H9 (cell line): ENCODE measurements around the gene USB1. TPM values are rescaled to one million over a fixed set of nuclear protein-coding genes. Genes with fewer than 3 reads are reported as not detected.
A peak's percentile ranks its signal among the peaks of the same experiment; 100 is the strongest.

ENCODE experiments used
- DNase-seq: peaks from one replicate; pipeline ENCODE4 v3.0.0-alpha.2; 2017
- H2AFZ ChIP-seq: one replicate; pipeline ENCODE4 v1.6.1; 2013; ENCODE audit warnings: mild to moderate bottlenecking, low read length, control low read depth, moderate library complexity
- H2AK5ac ChIP-seq: 2 replicates; pipeline ENCODE4 v1.6.1; 2013; ENCODE audit warnings: low read length, control low read depth, mixed read lengths; ENCODE audit not compliant: insufficient read length
- H2BK120ac ChIP-seq: one replicate; pipeline ENCODE4 v1.6.1; 2013; ENCODE audit warnings: low read depth, mild to moderate bottlenecking, low read length, control low read depth, inconsistent platforms; ENCODE audit not compliant: poor library complexity, severe bottlenecking
- H2BK12ac ChIP-seq: 2 replicates; pipeline ENCODE4 v1.6.1; 2013; ENCODE audit warnings: low read length, control low read depth, mixed read lengths, low read depth; ENCODE audit not compliant: insufficient read length
- H2BK15ac ChIP-seq: 2 replicates; pipeline ENCODE4 v1.6.1; 2013; ENCODE audit warnings: low read depth, low read length, control low read depth
- H2BK20ac ChIP-seq: one replicate; pipeline ENCODE4 v1.6.1; 2013; ENCODE audit warnings: low read depth, mild to moderate bottlenecking, low read length, control low read depth, inconsistent platforms; ENCODE audit not compliant: poor library complexity, severe bottlenecking
- H2BK5ac ChIP-seq: 2 replicates; pipeline ENCODE4 v1.6.1; 2013; ENCODE audit warnings: low read length, control low read depth, mixed read lengths; ENCODE audit not compliant: insufficient read length
- H3K14ac ChIP-seq: 2 replicates; pipeline ENCODE4 v1.6.1; 2013; ENCODE audit warnings: low read length, control low read depth; ENCODE audit not compliant: insufficient read depth
- H3K18ac ChIP-seq: 2 replicates; pipeline ENCODE4 v1.6.1; 2013; ENCODE audit warnings: low read depth, mild to moderate bottlenecking, mixed read lengths, low read length, control low read depth; ENCODE audit not compliant: insufficient read length
- H3K23ac ChIP-seq: 2 replicates; pipeline ENCODE4 v1.6.1; 2013; ENCODE audit warnings: low read length, control low read depth, mixed read lengths, low read depth; ENCODE audit not compliant: insufficient read length
- H3K23me2 ChIP-seq: 2 replicates; pipeline ENCODE4 v1.6.1; 2013; ENCODE audit warnings: low read depth, mild to moderate bottlenecking, mixed read lengths, low read length, control low read depth; ENCODE audit not compliant: insufficient read length, poor library complexity, severe bottlenecking
- H3K27ac ChIP-seq: 2 replicates; pipeline ENCODE4 v1.5.1; 2013; ENCODE audit warnings: low read length, control low read depth, mixed read lengths, low read depth; ENCODE audit not compliant: insufficient read length
- H3K27me3 ChIP-seq: 2 replicates; pipeline ENCODE4 v1.6.1; 2013; ENCODE audit warnings: low read length, control low read depth, inconsistent platforms; ENCODE audit not compliant: insufficient read depth
- H3K4ac ChIP-seq: 2 replicates; pipeline ENCODE4 v1.6.1; 2013; ENCODE audit warnings: low read depth, mild to moderate bottlenecking, control low read depth, inconsistent platforms, low read length, moderate library complexity
- H3K4me1 ChIP-seq: 2 replicates; pipeline ENCODE4 v1.6.1; 2013; ENCODE audit warnings: low read length, control low read depth, inconsistent platforms; ENCODE audit not compliant: insufficient read depth
- H3K4me2 ChIP-seq: 2 replicates; pipeline ENCODE4 v1.6.1; 2013; ENCODE audit warnings: low read length, control low read depth, mixed read lengths; ENCODE audit not compliant: insufficient read length, insufficient read depth
- H3K56ac ChIP-seq: 2 replicates; pipeline ENCODE4 v1.6.1; 2013; ENCODE audit warnings: low read depth, mild to moderate bottlenecking, mixed read lengths, low read length, control low read depth; ENCODE audit not compliant: insufficient read length
- H3K79me1 ChIP-seq: 2 replicates; pipeline ENCODE4 v1.6.1; 2013; ENCODE audit warnings: low read depth, mild to moderate bottlenecking, moderate library complexity, low read length, control low read depth, inconsistent platforms; ENCODE audit not compliant: insufficient read depth, poor library complexity, severe bottlenecking
- H3K79me2 ChIP-seq: 2 replicates; pipeline ENCODE4 v1.6.1; 2013; ENCODE audit warnings: low read length, control low read depth, inconsistent platforms; ENCODE audit not compliant: insufficient read depth
- H3K9ac ChIP-seq: 2 replicates; pipeline ENCODE4 v1.6.1; 2013; ENCODE audit warnings: low read length, control low read depth, mixed read lengths; ENCODE audit not compliant: insufficient read length; ENCODE audit errors: extremely low read depth
- H3K9me3 ChIP-seq: one replicate; pipeline ENCODE4 v1.6.1; 2013; ENCODE audit warnings: low read depth, low read length, inconsistent platforms; ENCODE audit not compliant: control insufficient read depth
- H3T11ph ChIP-seq: one replicate; pipeline ENCODE4 v1.6.1; 2013; ENCODE audit warnings: mild to moderate bottlenecking, low read length, control low read depth, inconsistent platforms
- H4K20me1 ChIP-seq: one replicate; pipeline ENCODE4 v1.6.1; 2013; ENCODE audit not compliant: control insufficient read depth, insufficient read length, insufficient read depth
- H4K5ac ChIP-seq: 2 replicates; pipeline ENCODE4 v1.6.1; 2013; ENCODE audit warnings: low read depth, mild to moderate bottlenecking, mixed read lengths, low read length, control low read depth; ENCODE audit not compliant: insufficient read length
- H4K8ac ChIP-seq: replicated peaks from 2 replicates; pipeline ENCODE4 v1.6.1; 2013; ENCODE audit warnings: low read length, control low read depth, mixed read lengths, low read depth; ENCODE audit not compliant: insufficient read length
- H4K91ac ChIP-seq: 2 replicates; pipeline ENCODE4 v1.6.1; 2013; ENCODE audit warnings: low read depth, mild to moderate bottlenecking, moderate library complexity, mixed read lengths, low read length, control low read depth; ENCODE audit not compliant: insufficient read length
- H3K27ac Mint-ChIP-seq, 3 experiments: 2 replicates in 2 of 3; 3 replicates in 1 of 3; pipeline ENCODE4 v1.8.0; 2020 to 2021; ENCODE audit warnings: mixed read lengths in 3 of 3, mild to moderate bottlenecking in 1 of 3, moderate library complexity in 1 of 3
- H3K27me3 Mint-ChIP-seq: 2 replicates; pipeline ENCODE4 v1.8.0; 2021; ENCODE audit warnings: low read depth, mild to moderate bottlenecking, moderate library complexity, mixed read lengths
- H3K36me3 Mint-ChIP-seq, 3 experiments: 2 replicates in 2 of 3; 3 replicates in 1 of 3; pipeline ENCODE4 v1.8.0; 2020 to 2021; ENCODE audit warnings: low read depth in 3 of 3, mixed read lengths in 3 of 3; ENCODE audit not compliant: insufficient read depth in 1 of 3
- H3K4me1 Mint-ChIP-seq, 2 experiments: 2 replicates each; pipeline ENCODE4 v1.8.0; 2020; ENCODE audit warnings: mixed read lengths in 2 of 2
- H3K4me3 Mint-ChIP-seq, 2 experiments: 2 replicates in 1 of 2; 3 replicates in 1 of 2; pipeline ENCODE4 v1.8.0; 2020 to 2021; ENCODE audit warnings: mild to moderate bottlenecking in 2 of 2, mixed read lengths in 2 of 2, moderate library complexity in 1 of 2
- H3K9me3 Mint-ChIP-seq, 2 experiments: 2 replicates in 1 of 2; 3 replicates in 1 of 2; pipeline ENCODE4 v1.8.0; 2020; ENCODE audit warnings: mild to moderate bottlenecking in 2 of 2, mixed read lengths in 2 of 2, moderate library complexity in 1 of 2
- CTCF ChIP-seq: fragments of 200-600 bp; sonication (generic); conservative IDR thresholded peaks from 3 replicates; pipeline ENCODE4 v1.8.0; 2021; ENCODE audit warnings: antibody characterized with exemption, mild to moderate bottlenecking
- WGBS: extraction: QIAGEN DNeasy Blood & Tissue Kit; methylation state at CpG from one replicate; pipeline ENCODE4 v1.1.7; 2013; ENCODE audit warnings: missing lambda C conversion rate, low lambda C conversion rate, mixed read lengths; ENCODE audit not compliant: insufficient read length; ENCODE audit errors: extremely low coverage; 5-methylcytosine and 5-hydroxymethylcytosine counted together
- total RNA-seq: library from RNA; stranded (reverse); gene quantifications from 2 replicates; pipeline ENCODE4 v1.2.1, GENCODE V29; 2021

USB1 gene
- total RNA-seq, 1 experiment from 2014 or later, result 65.0 TPM

DNA sequence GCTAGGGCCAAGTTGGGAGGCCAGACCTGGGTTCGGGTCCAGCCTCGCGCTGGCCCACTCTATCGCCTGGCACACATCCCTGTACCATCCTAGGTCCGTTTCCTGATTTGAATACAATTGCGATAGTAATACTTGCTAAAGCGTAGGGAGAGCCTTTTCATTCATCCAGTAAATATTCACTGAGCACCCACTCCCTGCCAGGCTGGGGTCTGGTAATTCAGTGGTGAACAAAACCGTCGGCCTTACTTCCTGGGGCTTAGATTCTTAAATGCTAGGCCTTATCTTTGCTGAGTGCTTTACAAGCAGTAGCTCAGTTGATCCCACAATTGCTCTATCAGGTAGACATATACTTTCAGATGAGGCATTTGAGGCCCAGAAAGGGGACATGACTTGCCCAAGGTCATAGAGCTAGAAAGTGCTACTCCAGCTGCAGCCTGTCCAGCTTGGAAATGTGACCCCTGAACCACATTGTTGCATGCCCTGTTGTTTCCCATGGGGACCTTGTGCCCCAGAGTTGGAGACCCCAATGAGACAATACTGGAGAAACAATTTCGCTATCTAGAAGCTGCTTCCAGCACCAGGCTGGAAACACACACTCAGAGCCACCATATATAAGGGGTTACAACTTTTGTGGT, 691 bp downstream of the USB1 start:
- WGBS, result no CpG with 5 or more reads among the region's 10 CpGs
- Histone ChIP-seq H3K27me3 (no peaks in the 10 kb centered on the region), H3K27ac (no peak overlapping the region), H2BK12ac (no peak overlapping the region), H3K4me1 (peaks cover 2% of the 10 kb centered on the region; the same call in 1 of the 2 replicates), H2BK15ac (no peak overlapping the region), H4K20me1 (no peaks in the 10 kb centered on the region), H3K18ac (no peak overlapping the region), H3K56ac (no peak overlapping the region), H2BK20ac (no peak overlapping the region), H2AFZ (no peak overlapping the region), H4K91ac (no peak overlapping the region), H3K9ac (peak overlapping the region; percentile 25), H3K23ac (no peak overlapping the region), H2BK5ac (no peak overlapping the region), H3K4ac (no peak overlapping the region), H4K8ac (no peak overlapping the region), H4K5ac (no peak overlapping the region), H3T11ph (no peak overlapping the region), H2AK5ac (no peak overlapping the region), H3K23me2 (peaks cover 8% of the 10 kb centered on the region), H3K9me3 (no peaks in the 10 kb centered on the region), H2BK120ac (no peak overlapping the region), H3K14ac (no peak overlapping the region), H3K79me1 (no peaks in the 10 kb centered on the region), H3K79me2 (no peaks in the 10 kb centered on the region; the same call in 1 of the 2 replicates), H3K4me2 (peak overlapping the region; percentile 45)
- H3K9me3 Mint-ChIP-seq, result peaks cover 0 to 4% of the 10 kb centered on the region in 2 experiments; a peak in 3 of 5 replicates
- TF ChIP-seq CTCF, result no peak
- no peaks in the 10 kb centered on the region for H3K27me3 Mint-ChIP-seq
- H3K4me1 Mint-ChIP-seq, result peaks cover 16 to 17% of the 10 kb centered on the region in 2 experiments
- 0 out of 7 replicates have a peak overlapping the region, but pooled peaks of 1 of the 3 experiments have one; percentile 39 for H3K27ac Mint-ChIP-seq
- H3K4me3 Mint-ChIP-seq, result peak overlapping the region; percentile 92 to 93
- H3K36me3 Mint-ChIP-seq, result peaks cover 20 to 52% (median 45%) of the 10 kb centered on the region in 3 experiments; a peak in 6 of 7 replicates
- no peak for DNase-seq
